ENCODE data around the gene PNPLA8. TPM values are rescaled to one million over a fixed set of nuclear protein-coding genes. Genes with fewer than 3 reads are reported as not detected.

Gene PNPLA8
- total RNA-seq, 1 donor from 2014 or later = 25.5 TPM

DNA sequence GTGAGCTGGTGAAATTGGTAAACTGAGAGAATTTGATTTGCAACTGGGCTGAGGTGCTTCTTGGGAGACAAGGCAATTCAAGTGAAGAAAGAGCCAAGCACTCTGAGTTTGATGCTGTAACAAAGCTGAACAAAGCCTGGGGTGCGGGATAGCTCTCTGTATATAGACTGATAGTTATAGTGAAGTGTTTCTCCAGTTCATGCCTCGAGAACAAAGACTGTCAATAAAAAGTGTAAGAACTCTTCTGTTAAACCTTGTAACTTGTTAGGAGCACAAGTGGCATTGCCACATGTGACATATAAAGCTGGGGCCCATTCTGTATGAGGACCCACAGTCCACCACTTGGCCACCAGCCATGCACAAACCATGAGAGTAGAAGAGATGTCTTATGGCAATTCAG is 11.3 kb upstream of the PNPLA8 start:
- intact Hi-C loops (cut with micrococcal nuclease) = loop anchor here (2.0 kb wide), 1 partner anchor 14 kb away; no protein-coding TSS in a partner anchor
- Mint-ChIP-seq H3K36me3 (ENCODE audit: low read depth) (no peaks in the 10 kb centered on the region), H3K27ac (no peak overlapping the region), H3K27me3 (no peaks in the 10 kb centered on the region), H3K4me3 (no peak overlapping the region), H3K4me1 (peaks cover 17% of the 10 kb centered on the region), H3K9me3 (no peaks in the 10 kb centered on the region)
- TF ChIP-seq, protein P1, sequence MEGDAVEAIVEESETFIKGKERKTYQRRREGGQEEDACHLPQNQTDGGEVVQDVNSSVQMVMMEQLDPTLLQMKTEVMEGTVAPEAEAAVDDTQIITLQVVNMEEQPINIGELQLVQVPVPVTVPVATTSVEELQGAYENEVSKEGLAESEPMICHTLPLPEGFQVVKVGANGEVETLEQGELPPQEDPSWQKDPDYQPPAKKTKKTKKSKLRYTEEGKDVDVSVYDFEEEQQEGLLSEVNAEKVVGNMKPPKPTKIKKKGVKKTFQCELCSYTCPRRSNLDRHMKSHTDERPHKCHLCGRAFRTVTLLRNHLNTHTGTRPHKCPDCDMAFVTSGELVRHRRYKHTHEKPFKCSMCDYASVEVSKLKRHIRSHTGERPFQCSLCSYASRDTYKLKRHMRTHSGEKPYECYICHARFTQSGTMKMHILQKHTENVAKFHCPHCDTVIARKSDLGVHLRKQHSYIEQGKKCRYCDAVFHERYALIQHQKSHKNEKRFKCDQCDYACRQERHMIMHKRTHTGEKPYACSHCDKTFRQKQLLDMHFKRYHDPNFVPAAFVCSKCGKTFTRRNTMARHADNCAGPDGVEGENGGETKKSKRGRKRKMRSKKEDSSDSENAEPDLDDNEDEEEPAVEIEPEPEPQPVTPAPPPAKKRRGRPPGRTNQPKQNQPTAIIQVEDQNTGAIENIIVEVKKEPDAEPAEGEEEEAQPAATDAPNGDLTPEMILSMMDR (IDR thresholded peaks at IDR 0.05) = no peak
- POLR2A ChIA-PET = interaction anchor here (1.0 kb wide), 1 partner anchor 11 kb away, joined by 3 read pairs; the partner anchor contains the start of gene PNPLA8
- ATAC-seq (ENCODE audit: low read depth) (no peak), DNase-seq (no peak)
- CTCF ChIA-PET = no interaction called here

DNA sequence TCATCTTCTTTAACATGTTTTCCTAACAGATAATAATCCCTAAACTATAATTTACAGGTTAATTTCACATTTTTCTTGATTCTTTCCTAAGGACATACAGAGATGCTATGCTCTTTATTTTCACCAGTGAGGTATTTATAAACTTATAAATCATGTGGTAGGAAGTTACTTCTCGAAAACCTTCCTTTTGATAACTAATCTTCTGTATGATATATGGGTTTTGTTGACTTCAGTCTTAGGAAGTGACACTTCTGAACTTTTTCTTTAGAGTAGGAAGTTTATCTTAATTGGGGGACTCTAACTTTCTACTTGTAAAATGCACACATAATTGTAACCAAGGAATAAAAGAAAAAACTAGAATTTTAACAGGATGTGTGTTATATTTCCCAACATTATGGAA is 9.8 kb upstream of the PNPLA8 start:
- no peak overlapping the region for H3K27ac Mint-ChIP-seq
- no peak overlapping the region for H3K4me3 Mint-ChIP-seq
- H3K36me3 Mint-ChIP-seq (ENCODE audit: low read depth) = no peaks in the 10 kb centered on the region
- no peak for DNase-seq
- intact Hi-C loops (cut with micrococcal nuclease) = loop anchor here (2.0 kb wide), 1 partner anchor 15 kb away; no protein-coding TSS in a partner anchor
- no peaks in the 10 kb centered on the region for H3K9me3 Mint-ChIP-seq
- ChIA-PET POLR2A (no interaction called here), CTCF (no interaction called here)
- peaks cover 17% of the 10 kb centered on the region for H3K4me1 Mint-ChIP-seq
- ATAC-seq (ENCODE audit: low read depth) = no peak
- TF ChIP-seq, protein P1 (IDR thresholded peaks at IDR 0.05) = no peak
- no peaks in the 10 kb centered on the region for H3K27me3 Mint-ChIP-seq

DNA sequence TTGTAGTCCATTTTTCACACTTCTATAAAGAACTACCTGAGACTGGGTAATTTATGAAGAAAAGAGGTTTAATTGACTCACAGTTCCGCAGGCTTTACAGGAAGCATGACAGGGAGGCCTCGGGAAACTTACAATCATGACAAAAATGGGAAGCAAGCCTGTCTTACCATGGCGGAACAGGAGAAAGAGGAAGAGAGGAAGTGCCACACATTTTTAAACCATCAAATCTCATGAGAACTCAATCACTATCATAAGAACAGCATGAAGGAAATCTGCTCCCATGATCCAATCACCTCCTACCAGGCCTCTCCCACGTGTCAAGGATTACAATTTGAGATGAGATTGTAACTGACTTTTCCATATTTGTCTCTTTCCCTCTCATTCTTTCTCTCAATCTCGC is 9.3 kb upstream of the PNPLA8 start:
- no peak overlapping the region for H3K27ac Mint-ChIP-seq
- POLR2A ChIA-PET = no interaction called here
- TF ChIP-seq, protein P1 (IDR thresholded peaks at IDR 0.05) = no peak

DNA sequence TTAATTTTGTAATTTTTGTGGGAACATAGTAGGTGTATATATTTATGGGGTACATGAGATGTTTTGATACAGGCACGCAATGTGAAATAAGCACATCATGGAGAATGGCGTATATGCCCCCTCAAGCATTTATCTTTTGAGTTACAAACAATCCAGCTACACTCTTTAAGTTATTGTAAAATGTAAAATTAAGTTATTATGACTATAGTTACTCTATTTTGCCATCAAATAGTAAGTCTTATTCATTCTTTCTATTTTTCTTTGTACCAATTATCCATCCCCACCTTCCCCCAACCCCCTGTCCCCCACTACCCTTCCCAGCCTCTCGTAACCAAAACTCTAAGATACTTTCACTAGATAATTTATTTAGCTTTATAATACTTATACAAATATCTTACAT is 7.8 kb upstream of the PNPLA8 start:
- TF ChIP-seq, protein P1 (IDR thresholded peaks at IDR 0.05) = no peak
- POLR2A ChIA-PET = no interaction called here

More for the DNA sequence above, 9.3 kb upstream of the PNPLA8 start:
- Mint-ChIP-seq H3K27me3 (no peaks in the 10 kb centered on the region), H3K9me3 (no peaks in the 10 kb centered on the region), H3K4me3 (no peak overlapping the region), H3K4me1 (peaks cover 17% of the 10 kb centered on the region), H3K36me3 (ENCODE audit: low read depth) (no peaks in the 10 kb centered on the region)
- intact Hi-C loops (cut with micrococcal nuclease) = no loop called here
- CTCF ChIA-PET = no interaction called here
- no peak for ATAC-seq (ENCODE audit: low read depth)
- no peak for DNase-seq

GRCh38 chr7:108529341-108529740 is 3.4 kb upstream of the PNPLA8 start:
- Mint-ChIP-seq H3K27me3 (no peaks in the 10 kb centered on the region), H3K4me3 (no peak overlapping the region), H3K36me3 (ENCODE audit: low read depth) (peaks cover 12% of the 10 kb centered on the region), H3K9me3 (no peaks in the 10 kb centered on the region), H3K27ac (no peak overlapping the region), H3K4me1 (peaks cover 24% of the 10 kb centered on the region)
- ATAC-seq (ENCODE audit: low read depth) = no peak
- ChIA-PET POLR2A (interaction anchor here (2.6 kb wide), 1 partner anchor 40 kb away, joined by 11 read pairs; the partner anchor contains the start of genes DNAJB9 and THAP5), CTCF (no interaction called here)
- TF ChIP-seq, protein P1 (IDR thresholded peaks at IDR 0.05) = no peak
- intact Hi-C loops (cut with micrococcal nuclease) = loop anchor here (10.0 kb wide), 1 partner anchor 635 kb away; the partner anchor contains the start of gene DLD
- DNase-seq = no peak

More for the DNA sequence above, 7.8 kb upstream of the PNPLA8 start:
- Mint-ChIP-seq H3K9me3 (no peaks in the 10 kb centered on the region), H3K36me3 (ENCODE audit: low read depth) (no peaks in the 10 kb centered on the region), H3K4me1 (peaks cover 17% of the 10 kb centered on the region), H3K4me3 (no peak overlapping the region), H3K27me3 (no peaks in the 10 kb centered on the region), H3K27ac (no peak overlapping the region)
- ATAC-seq (ENCODE audit: low read depth) (no peak), DNase-seq (no peak)
- intact Hi-C loops (cut with micrococcal nuclease) = no loop called here
- CTCF ChIA-PET = no interaction called here

Data from activated B cell treated with CpG ODN at 0.5 μM for 24 hours (primary cell).